ENCODE data around the gene TEPSIN. TPM values are rescaled to one million over a fixed set of nuclear protein-coding genes. Genes with fewer than 3 reads are reported as not detected.
A peak's percentile ranks its signal among the peaks of the same experiment; 100 is the strongest.
"Not testable (repeated sequence)": the region's sequence is repeated elsewhere in the genome, so short reads cannot be mapped to it uniquely, and the experiment has no call there.

Gene TEPSIN
- total RNA-seq, 1 donor from 2014 or later = 35.4 TPM

GRCh38 chr17:81228420-81228819 is 10.4 kb downstream of the TEPSIN start:
- no peak for DNase-seq (ENCODE audit: extremely low spot score in 2 of 2)
- H3K9me3 ChIP-seq = no peaks in the 10 kb centered on the region
- H3K36me3 ChIP-seq = peaks cover 0 to 42% of the 10 kb centered on the region in 2 donors
- TF ChIP-seq POLR2AphosphoS5 (IDR thresholded peaks at IDR 0.05; ENCODE audit: insufficient read depth in 1 of 2, low read depth in 1 of 2) = no peak
- no peak for TF ChIP-seq POLR2A (IDR thresholded peaks at IDR 0.05)
- TF ChIP-seq CTCF (IDR thresholded peaks at IDR 0.05) = no peak
- H3K4me1 ChIP-seq = peaks cover 4% of the 10 kb centered on the region
- no peak overlapping the region for H3K4me3 ChIP-seq
- H3K27ac ChIP-seq = no peak overlapping the region
- intact Hi-C loops (cut with DNase I) = no loop called here
- no peaks in the 10 kb centered on the region for H3K27me3 ChIP-seq

GRCh38 chr17:81227630-81228029 is 11.2 kb downstream of the TEPSIN start:
- H3K4me1 ChIP-seq; H3K9me3 ChIP-seq; H3K27ac ChIP-seq; H3K27me3 ChIP-seq; H3K4me3 ChIP-seq; intact Hi-C loops (cut with DNase I); DNase-seq (ENCODE audit: extremely low spot score in 2 of 2): not testable (repeated sequence)
- H3K36me3 ChIP-seq = peaks cover 0 to 39% of the 10 kb centered on the region in 2 donors

- peaks cover 23% of the 10 kb centered on the region for H3K4me1 ChIP-seq
- H3K27me3 ChIP-seq = no peaks in the 10 kb centered on the region
- DNase-seq (ENCODE audit: extremely low spot score in 2 of 2) = no peak
- H3K9me3 ChIP-seq = no peaks in the 10 kb centered on the region
- H3K4me3 ChIP-seq = peak overlapping the region; percentile 76 to 82
- H3K27ac ChIP-seq = peak overlapping the region; percentile 31
- intact Hi-C loops (cut with DNase I) = no loop called here
- no peak for TF ChIP-seq CTCF (IDR thresholded peaks at IDR 0.05)
- TF ChIP-seq POLR2A (IDR thresholded peaks at IDR 0.05) = no peak
- no peak for TF ChIP-seq POLR2AphosphoS5 (IDR thresholded peaks at IDR 0.05; ENCODE audit: insufficient read depth in 1 of 2, low read depth in 1 of 2)
- H3K36me3 ChIP-seq = peaks cover 0 to 4% of the 10 kb centered on the region in 2 donors
Observed at GRCh38 chr17:81223762-81224130, 15.1 kb downstream of the TEPSIN start.

GRCh38 chr17:81222906-81223761 is 15.7 kb downstream of the TEPSIN start, which contains the start of gene CEP131:
TSS of gene CEP131 (minus strand) at chr17:81222965. CDS start at chr17:81220056, 2,909 bp downstream.
- intact Hi-C loops (cut with DNase I) = no loop called here

GRCh38 chr17:81222620-81222905 is 16.3 kb downstream of the TEPSIN start:
- Histone ChIP-seq H3K27ac (peak overlapping the region; percentile 21), H3K4me1 (peaks cover 23% of the 10 kb centered on the region), H3K4me3 (peak overlapping the region; percentile 76 to 82), H3K27me3 (no peaks in the 10 kb centered on the region), H3K36me3 (no peaks in the 10 kb centered on the region), H3K9me3 (no peaks in the 10 kb centered on the region)
- no peak for TF ChIP-seq POLR2AphosphoS5 (IDR thresholded peaks at IDR 0.05; ENCODE audit: insufficient read depth in 1 of 2, low read depth in 1 of 2)
- TF ChIP-seq POLR2A (IDR thresholded peaks at IDR 0.05) = no peak
- no peak for TF ChIP-seq CTCF (IDR thresholded peaks at IDR 0.05)
- intact Hi-C loops (cut with DNase I) = no loop called here
- no peak for DNase-seq (ENCODE audit: extremely low spot score in 2 of 2)

More at GRCh38 chr17:81222906-81223761, 15.7 kb downstream of the TEPSIN start, which contains the start of gene CEP131:
- Histone ChIP-seq H3K4me3 (peak within 1 kb of the TSS; percentile 76 to 82), H3K27me3 (no peaks in the 10 kb centered on the region), H3K36me3 (no peaks in the 10 kb centered on the region), H3K4me1 (peaks cover 23% of the 10 kb centered on the region), H3K27ac (peak within 1 kb of the TSS; percentile 31), H3K9me3 (no peaks in the 10 kb centered on the region)
- peak in 1 of 2 donors; percentile 99 for DNase-seq (ENCODE audit: extremely low spot score in 2 of 2)
- peak; percentile 31 to 79 for TF ChIP-seq POLR2AphosphoS5 (IDR thresholded peaks at IDR 0.05; ENCODE audit: insufficient read depth in 1 of 2, low read depth in 1 of 2)
- TF ChIP-seq CTCF (IDR thresholded peaks at IDR 0.05) = no peak
- no peak for TF ChIP-seq POLR2A (IDR thresholded peaks at IDR 0.05)
